CD14-positive monocyte (primary cell): ENCODE data around the gene GIN1. TPM values are rescaled to one million over a fixed set of nuclear protein-coding genes. Genes with fewer than 3 reads are reported as not detected.

ENCODE experiments used
- DNase-seq, 3 donors: peaks; one replicate each; pipeline ENCODE4 v3.0.0-alpha.2; 2011 to 2022
- H2AFZ ChIP-seq: 2 replicates; pipeline ENCODE4 v1.6.0; 2012; ENCODE audit warnings: mild to moderate bottlenecking, low read depth, low read length, inconsistent platforms; ENCODE audit not compliant: insufficient read depth, poor library complexity, severe bottlenecking
- H3K27ac ChIP-seq, 2 donors: 1 replicate in 1 of 2; 2 replicates in 1 of 2; pipeline ENCODE4 v1.5.1; 2012 to 2013; ENCODE audit warnings: low read length in 2 of 2, control low read depth in 1 of 2, inconsistent platforms in 1 of 2, low read depth in 1 of 2, mild to moderate bottlenecking in 1 of 2
- H3K27me3 ChIP-seq, 2 donors: one replicate each; pipeline versions ENCODE4 v1.6.0 to v1.6.1; 2011 to 2013; ENCODE audit warnings: low read length in 2 of 2; ENCODE audit not compliant: control insufficient read depth in 2 of 2, insufficient read depth in 2 of 2
- H3K36me3 ChIP-seq, 2 donors: replicated peaks in 1 of 2; 1 replicate in 1 of 2; 2 replicates in 1 of 2; pipeline versions ENCODE4 v1.5.1 to v1.6.1; 2012 to 2013; ENCODE audit warnings: low read length in 2 of 2, control low read depth in 1 of 2, inconsistent platforms in 1 of 2, mild to moderate bottlenecking in 1 of 2; ENCODE audit not compliant: insufficient read depth in 2 of 2, control insufficient read depth in 1 of 2
- H3K4me1 ChIP-seq, 2 donors: 1 replicate in 1 of 2; 2 replicates in 1 of 2; pipeline versions ENCODE4 v1.5.1 to v1.6.1; 2012 to 2013; ENCODE audit warnings: low read length in 2 of 2, control low read depth in 1 of 2, inconsistent platforms in 1 of 2, mild to moderate bottlenecking in 1 of 2, moderate library complexity in 1 of 2; ENCODE audit not compliant: insufficient read depth in 2 of 2, control insufficient read depth in 1 of 2
- H3K4me2 ChIP-seq: replicated peaks from 2 replicates; pipeline ENCODE3; 2012; ENCODE audit warnings: low read length, moderate library complexity, mild to moderate bottlenecking; ENCODE audit not compliant: poor library complexity, severe bottlenecking; ENCODE audit errors: extremely low read depth
- H3K4me3 ChIP-seq, 3 experiments: fragments of 200-600 bp in 1 of 3; sonication (generic) in 1 of 3; replicated peaks in 1 of 3; 1 replicate in 2 of 3; 2 replicates in 1 of 3; pipeline ENCODE4 v1.5.1; 2011 to 2013; ENCODE audit warnings: low read length in 3 of 3, mild to moderate bottlenecking in 3 of 3, control low read depth in 2 of 3, low read depth in 2 of 3, inconsistent platforms in 1 of 3, moderate library complexity in 1 of 3
- H3K79me2 ChIP-seq: 2 replicates; pipeline ENCODE4 v1.6.0; 2012; ENCODE audit warnings: mild to moderate bottlenecking, control low read depth, inconsistent platforms, low read length, moderate library complexity; ENCODE audit not compliant: insufficient read depth
- H3K9ac ChIP-seq: 2 replicates; pipeline ENCODE4 v1.6.0; 2017; ENCODE audit warnings: low read length, mild to moderate bottlenecking; ENCODE audit not compliant: insufficient read depth, poor library complexity, severe bottlenecking
- H3K9me3 ChIP-seq, 2 donors: replicated peaks in 1 of 2; 1 replicate in 1 of 2; 2 replicates in 1 of 2; pipeline versions ENCODE4 v1.5.1 to v1.6.1; 2012 to 2013; ENCODE audit warnings: low read length in 2 of 2, control low read depth in 1 of 2; ENCODE audit not compliant: control insufficient read depth in 1 of 2, insufficient read depth in 1 of 2
- H4K20me1 ChIP-seq: 2 replicates; pipeline ENCODE4 v1.6.0; 2012; ENCODE audit warnings: mild to moderate bottlenecking, low read length, control low read depth, moderate library complexity; ENCODE audit not compliant: insufficient read depth
- H3K27ac Mint-ChIP-seq, 7 donors: one replicate each; pipeline ENCODE4 v1.8.0; 2020; ENCODE audit warnings: mild to moderate bottlenecking in 7 of 7, mixed read lengths in 7 of 7, moderate library complexity in 6 of 7, inconsistent platforms in 2 of 7
- H3K27me3 Mint-ChIP-seq, 3 donors: one replicate each; pipeline ENCODE4 v1.8.0; 2021 to 2022; ENCODE audit warnings: low read depth in 3 of 3, mild to moderate bottlenecking in 3 of 3, mixed read lengths in 3 of 3, moderate library complexity in 3 of 3, inconsistent platforms in 1 of 3
- H3K36me3 Mint-ChIP-seq, 2 donors: one replicate each; pipeline ENCODE4 v1.8.0; 2020; ENCODE audit warnings: mixed read lengths in 2 of 2, inconsistent platforms in 1 of 2, mild to moderate bottlenecking in 1 of 2
- H3K4me1 Mint-ChIP-seq: one replicate; pipeline ENCODE4 v1.8.0; 2020; ENCODE audit warnings: mild to moderate bottlenecking, mixed read lengths
- H3K4me3 Mint-ChIP-seq, 2 donors: one replicate each; pipeline ENCODE4 v1.8.0; 2020; ENCODE audit warnings: mild to moderate bottlenecking in 2 of 2, mixed read lengths in 2 of 2, moderate library complexity in 1 of 2
- H3K9me3 Mint-ChIP-seq, 7 donors: one replicate each; pipeline ENCODE4 v1.8.0; 2020 to 2022; ENCODE audit warnings: mixed read lengths in 7 of 7, mild to moderate bottlenecking in 6 of 7, moderate library complexity in 6 of 7, inconsistent platforms in 2 of 7
- CTCF ChIP-seq: fragments of 200-600 bp; IDR thresholded peaks from one replicate; pipeline ENCODE4 v1.8.0; 2022; ENCODE audit warnings: antibody characterized with exemption, mild to moderate bottlenecking
- WGBS: methylation state at CpG from one replicate; pipeline ENCODE4 v1.1.5; 2013; ENCODE audit warnings: missing lambda C conversion rate; ENCODE audit not compliant: insufficient coverage; 5-methylcytosine and 5-hydroxymethylcytosine counted together
- intact Hi-C, 2 donors: fragments of 100-400 bp; cut with micrococcal nuclease; formaldehyde crosslinking; loops; one replicate each; pipeline versions ENCODE4 v1.15.0 to v1.15.1; 2023
- polyA plus RNA-seq, 3 donors: library from polyadenylated mRNA; depleted of rRNA in 1 of 3; unstranded in 2 of 3; stranded (reverse) in 1 of 3; fragments of 300-500 nt in 2 of 3; fragments of >200 nt in 1 of 3; fragmentation: Illumina TruSeq in 2 of 3; gene quantifications; 1 replicate in 2 of 3; 2 replicates in 1 of 3; pipeline ENCODE4 v1.2.3, GENCODE V29; 2012 to 2021

The GIN1 gene
- polyA plus RNA-seq, 3 donors: 2.2 to 4.7 (median 3.7) TPM

GRCh38 chr5:103127292-103127817 is 7.4 kb upstream of the GIN1 start:
- peaks cover 0 to 38% of the 10 kb centered on the region in 2 donors for H3K36me3 ChIP-seq
- Mint-ChIP-seq H3K27me3 (no peaks in the 10 kb centered on the region), H3K4me1 (peaks cover 13% of the 10 kb centered on the region), H3K4me3 (no peak overlapping the region), H3K9me3 (no peaks in the 10 kb centered on the region), H3K36me3 (peaks cover 26 to 30% of the 10 kb centered on the region in 2 donors), H3K27ac (no peak overlapping the region)
- DNase-seq: no peak
- H4K20me1 ChIP-seq: peaks cover 44% of the 10 kb centered on the region
- TF ChIP-seq CTCF: no peak
- H2AFZ ChIP-seq: no peak overlapping the region
- H3K9ac ChIP-seq: no peak overlapping the region
- no peaks in the 10 kb centered on the region for H3K9me3 ChIP-seq
- H3K4me1 ChIP-seq: peaks cover 0 to 5% of the 10 kb centered on the region in 2 donors
- H3K4me2 ChIP-seq: no peak overlapping the region
- WGBS: no CpG with 5 or more reads among the region's 2 CpGs
- intact Hi-C loops: no loop called here
- no peak overlapping the region for H3K27ac ChIP-seq
- H3K4me3 ChIP-seq: no peak overlapping the region
- no peaks in the 10 kb centered on the region for H3K27me3 ChIP-seq
- peaks cover 85% of the 10 kb centered on the region for H3K79me2 ChIP-seq

DNA sequence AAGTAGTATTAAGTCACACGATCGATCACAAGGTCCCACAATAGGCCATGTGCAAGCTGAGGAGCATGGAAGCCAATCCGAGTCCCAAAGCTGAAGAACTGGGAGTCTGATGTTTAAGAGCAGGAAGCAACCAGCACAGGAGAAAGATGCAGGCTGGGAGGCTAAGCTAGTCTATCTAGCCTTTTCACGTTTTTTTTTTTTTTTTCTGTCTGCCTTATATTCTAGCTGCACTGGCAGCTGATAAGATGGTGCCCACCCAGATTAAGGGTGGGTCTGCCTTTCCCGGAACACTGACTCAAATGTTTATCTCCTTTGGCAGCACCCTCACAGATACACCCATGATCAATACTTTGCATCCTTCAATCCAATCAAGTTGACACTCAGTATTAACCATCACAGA is 6.6 kb upstream of the GIN1 start:
- no peaks in the 10 kb centered on the region for H3K27me3 ChIP-seq
- 96% methylated on average over 5 of the region's 5 CpGs for WGBS
- peaks cover 21% of the 10 kb centered on the region for H3K4me1 Mint-ChIP-seq

More for the DNA sequence above, 6.6 kb upstream of the GIN1 start:
- H3K9me3 ChIP-seq: no peaks in the 10 kb centered on the region
- H3K4me2 ChIP-seq: no peak overlapping the region
- intact Hi-C loops: no loop called here
- no peaks in the 10 kb centered on the region for H3K27me3 Mint-ChIP-seq
- H4K20me1 ChIP-seq: peaks cover 52% of the 10 kb centered on the region
- peaks cover 0 to 13% of the 10 kb centered on the region in 2 donors for H3K4me1 ChIP-seq
- no peak overlapping the region for H3K9ac ChIP-seq
- H3K9me3 Mint-ChIP-seq: no peaks in the 10 kb centered on the region
- peaks cover 24 to 26% of the 10 kb centered on the region in 2 donors for H3K36me3 Mint-ChIP-seq
- H3K27ac ChIP-seq: no peak overlapping the region
- H3K79me2 ChIP-seq: peaks cover 93% of the 10 kb centered on the region
- no peak overlapping the region for H2AFZ ChIP-seq
- H3K27ac Mint-ChIP-seq: no peak overlapping the region
- DNase-seq: no peak
- peaks cover 0 to 37% of the 10 kb centered on the region in 2 donors for H3K36me3 ChIP-seq
- TF ChIP-seq CTCF: no peak
- H3K4me3 ChIP-seq: no peak overlapping the region
- H3K4me3 Mint-ChIP-seq: no peak overlapping the region
